ENCODE measurements around the gene RPP30.

Gene RPP30

GRCh38 chr10:90915766-90916075 lies 43.9 kb downstream of the RPP30 start:
- no peak for DNase-seq (ENCODE audit: extremely low read depth in 1 of 2, low read depth in 1 of 2)

DNA sequence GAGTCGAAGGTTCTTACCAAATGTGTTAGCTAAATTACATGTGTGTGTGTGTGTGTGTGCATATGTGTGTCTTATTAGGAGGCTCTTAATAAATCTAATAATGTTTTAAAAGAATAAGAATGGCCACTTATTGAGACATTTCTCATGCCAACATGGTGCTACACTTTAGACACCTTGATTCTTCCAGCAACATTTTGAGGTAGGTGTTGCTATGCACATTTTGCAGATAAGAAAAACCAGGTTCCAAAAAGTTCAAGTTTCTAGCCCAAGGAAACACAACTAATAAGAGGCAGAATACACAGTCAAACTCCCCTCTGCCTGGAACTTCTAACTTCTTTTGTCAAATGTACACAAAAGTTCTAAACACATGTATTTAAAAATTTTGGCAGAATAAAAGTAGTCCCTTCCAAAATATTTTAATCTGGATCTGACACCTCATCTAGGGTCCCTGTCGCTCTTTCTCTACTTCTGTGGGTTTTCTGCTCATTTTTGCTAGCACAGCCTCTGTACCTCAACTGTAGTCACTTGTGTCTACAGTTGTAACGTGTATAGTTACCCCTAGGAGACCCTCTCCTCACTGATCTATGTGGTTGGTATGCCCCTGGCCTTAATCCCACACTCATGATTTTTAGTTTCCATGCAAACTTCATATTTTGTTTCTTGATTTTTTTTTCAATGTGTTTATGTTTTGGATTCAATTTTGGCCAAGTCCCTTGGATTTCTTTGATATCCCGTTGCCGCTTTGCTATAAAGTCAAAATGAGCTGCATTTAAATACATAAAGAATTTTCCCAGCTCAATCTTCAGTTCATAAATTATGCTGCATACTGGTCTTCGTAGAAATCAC lies 44.8 kb downstream of the RPP30 start:
- DNase-seq (ENCODE audit: extremely low read depth in 1 of 2, low read depth in 1 of 2): no peak

- no peak for DNase-seq (ENCODE audit: extremely low read depth in 1 of 2, low read depth in 1 of 2)
Measured at GRCh38 chr10:90917238-90917967, 45.6 kb downstream of the RPP30 start.

DNA sequence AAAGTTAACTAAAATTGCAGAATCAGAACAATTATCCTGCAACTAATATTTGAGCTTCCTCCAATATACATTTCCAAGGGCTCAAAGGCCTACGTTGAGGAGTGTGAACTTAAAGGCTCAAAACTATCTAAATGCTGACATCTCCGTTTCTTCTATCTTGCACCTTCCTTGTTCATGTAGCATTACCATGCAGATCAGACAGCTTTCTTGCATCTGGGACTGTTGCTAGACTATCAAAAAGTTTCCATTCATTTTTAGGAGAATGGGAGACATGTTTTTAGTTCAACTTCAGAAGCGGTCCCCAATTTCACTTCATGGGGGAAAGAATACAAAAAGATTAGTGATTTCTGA lies 46.2 kb downstream of the RPP30 start:
- DNase-seq (ENCODE audit: extremely low read depth in 1 of 2, low read depth in 1 of 2): no peak

GRCh38 chr10:90919683-90920574 lies 48.2 kb downstream of the RPP30 start:
- DNase-seq (ENCODE audit: extremely low read depth in 1 of 2, low read depth in 1 of 2): no peak

DNA sequence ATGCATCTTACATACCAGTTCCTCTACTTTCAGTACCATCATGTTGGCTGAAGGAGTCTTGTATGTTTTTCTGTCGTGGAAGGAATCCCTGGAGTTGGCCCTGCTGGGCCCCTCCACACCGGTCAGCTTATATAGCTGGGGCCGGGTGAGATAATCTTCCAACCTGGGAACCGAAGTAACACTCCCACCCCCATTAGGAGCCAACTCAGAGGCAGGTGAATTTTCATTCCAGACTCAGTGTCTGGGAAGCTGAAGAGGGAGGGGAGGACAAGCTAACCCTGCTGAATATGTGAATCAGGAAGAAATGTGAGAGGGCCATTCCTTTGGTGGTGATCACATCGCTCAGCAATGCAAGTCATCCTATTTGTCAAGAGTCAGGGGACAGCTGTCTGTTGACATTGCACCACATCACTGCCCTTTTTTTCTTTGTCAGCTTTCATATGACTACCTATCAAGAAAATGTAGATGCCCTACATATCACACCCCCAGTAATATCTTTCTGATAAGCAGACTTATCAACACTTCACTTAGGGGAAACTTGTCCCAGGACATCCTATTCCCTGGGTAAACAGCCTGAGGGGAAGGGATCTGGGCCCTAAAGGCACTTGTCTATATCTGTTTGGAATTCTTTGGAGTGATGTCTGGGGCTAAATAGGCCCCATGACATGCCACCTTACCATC lies 49.4 kb downstream of the RPP30 start, which contains the start of gene ANKRD1:
ANKRD1 (minus strand) TSS at position 102 of the 681 bp plus-strand sequence; CDS start at position 42, 60 bp downstream.
- DNase-seq (ENCODE audit: extremely low read depth in 1 of 2, low read depth in 1 of 2): no peak

- DNase-seq (ENCODE audit: extremely low read depth in 1 of 2, low read depth in 1 of 2): no peak
Measured at GRCh38 chr10:90921906-90922305, 50.1 kb downstream of the RPP30 start.

- DNase-seq (ENCODE audit: extremely low read depth in 1 of 2, low read depth in 1 of 2): no peak
Measured at GRCh38 chr10:90923111-90923731, 51.4 kb downstream of the RPP30 start.

- DNase-seq (ENCODE audit: extremely low read depth in 1 of 2, low read depth in 1 of 2): no peak
Measured at GRCh38 chr10:90924552-90924951, 52.8 kb downstream of the RPP30 start.

GRCh38 chr10:90925079-90926029 lies 53.6 kb downstream of the RPP30 start:
- DNase-seq (ENCODE audit: extremely low read depth in 1 of 2, low read depth in 1 of 2): no peak

DNA sequence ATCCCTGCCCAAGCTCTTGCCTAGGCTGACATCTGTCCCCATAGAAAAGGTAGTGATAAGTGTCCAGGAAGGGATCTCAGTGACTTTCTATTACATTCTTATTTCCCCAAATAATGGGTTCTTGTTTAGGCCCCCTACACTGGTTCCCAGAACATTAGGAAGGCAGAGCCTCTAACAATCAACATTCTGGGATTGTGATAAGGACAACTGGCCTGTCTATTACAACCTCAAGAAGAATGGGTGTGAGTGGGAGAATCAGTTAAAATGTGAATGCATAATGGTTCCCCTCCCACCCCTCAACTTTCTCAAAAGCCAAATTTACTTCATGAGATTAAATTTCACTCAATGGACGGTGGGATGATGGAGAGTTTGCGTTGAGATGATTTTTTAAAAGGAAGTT lies 55.5 kb downstream of the RPP30 start:
- no peak for DNase-seq (ENCODE audit: extremely low read depth in 1 of 2, low read depth in 1 of 2)

GRCh38 chr10:90929179-90929578 lies 57.4 kb downstream of the RPP30 start:
- no peak for DNase-seq (ENCODE audit: extremely low read depth in 1 of 2, low read depth in 1 of 2)

GRCh38 chr10:90930070-90930837 lies 58.5 kb downstream of the RPP30 start:
- no peak for DNase-seq (ENCODE audit: extremely low read depth in 1 of 2, low read depth in 1 of 2)

- no peak for DNase-seq (ENCODE audit: extremely low read depth in 1 of 2, low read depth in 1 of 2)
Measured at GRCh38 chr10:90930971-90931871, 59.4 kb downstream of the RPP30 start.

DNA sequence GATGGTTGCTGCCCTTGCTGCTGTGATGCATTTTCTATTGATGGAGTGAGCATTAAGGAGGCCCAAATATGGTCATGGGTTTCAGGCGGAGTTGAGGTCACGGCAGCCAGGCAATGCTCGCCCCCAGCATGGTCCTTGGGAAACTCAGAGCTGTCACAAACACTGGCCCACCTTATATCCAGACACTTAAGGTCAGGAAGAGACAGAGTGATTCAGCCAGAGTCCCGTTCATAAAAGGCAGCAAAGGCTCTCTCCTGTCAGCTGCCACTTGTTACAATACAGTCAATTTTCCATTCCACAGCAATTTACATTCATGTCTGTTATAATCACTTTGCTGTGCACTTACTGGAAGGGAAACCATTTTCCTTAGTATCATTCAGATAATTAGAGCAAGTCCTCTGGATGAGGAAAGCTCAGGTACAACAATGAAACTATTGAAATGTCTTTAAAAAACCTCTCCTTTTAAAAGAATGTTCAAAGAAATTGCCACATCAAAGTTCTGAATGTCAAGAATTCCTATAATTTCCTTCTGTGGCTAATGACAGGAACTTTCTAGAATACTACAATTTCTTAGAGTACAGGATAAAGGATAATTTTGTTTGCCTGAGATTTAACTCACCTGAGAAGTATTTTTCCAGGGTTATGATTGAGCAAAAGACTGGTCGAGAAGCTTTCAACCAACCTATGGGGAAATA lies 64.0 kb downstream of the RPP30 start:
- no peak for DNase-seq (ENCODE audit: extremely low read depth in 1 of 2, low read depth in 1 of 2)

DNA sequence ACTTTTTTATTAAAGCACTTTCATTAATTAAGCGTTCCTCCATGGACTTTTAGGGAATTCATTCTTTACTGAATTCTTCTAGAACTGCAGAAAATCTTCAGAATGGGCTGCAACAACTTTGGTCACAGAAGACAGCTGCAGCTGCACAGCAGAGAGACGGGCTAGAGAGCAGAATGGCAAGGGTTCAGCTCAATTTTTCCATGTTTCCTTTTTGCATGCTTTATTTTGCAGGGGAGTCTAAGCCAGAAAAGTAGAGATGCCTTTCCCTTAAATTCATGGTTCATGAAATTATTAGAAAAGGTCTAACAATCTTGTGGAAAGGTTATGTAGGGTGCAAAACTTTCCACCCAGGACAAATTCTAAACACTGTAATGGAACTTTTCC lies 64.5 kb downstream of the RPP30 start:
- DNase-seq (ENCODE audit: extremely low read depth in 1 of 2, low read depth in 1 of 2): no peak

Measured in activated CD8-positive, alpha-beta memory T cell treated with anti-CD3 and anti-CD28 coated beads for 1 hour (primary cell).